HG03175 (cell line): ENCODE data around the gene ZMYM4.

Experiments used
- ATAC-seq: cut with Tn5 transposase; IDR thresholded peaks from one replicate; pipeline ENCODE4 v1.9.1; 2021; ENCODE audit warnings: mild to moderate bottlenecking, moderate library complexity; ENCODE audit not compliant: unreplicated experiment

Gene ZMYM4

GRCh38 chr1:35274197-35274596 is 5.7 kb downstream of the ZMYM4 start:
- ATAC-seq: no peak

GRCh38 chr1:35278886-35279554 is 10.5 kb downstream of the ZMYM4 start:
- no peak for ATAC-seq

- no peak for ATAC-seq
Observed at GRCh38 chr1:35279555-35279904, 11.0 kb downstream of the ZMYM4 start.

GRCh38 chr1:35280006-35280405 is 11.5 kb downstream of the ZMYM4 start:
- no peak for ATAC-seq

- no peak for ATAC-seq
Observed at GRCh38 chr1:35281565-35281964, 13.1 kb downstream of the ZMYM4 start.

GRCh38 chr1:35282172-35282571 is 13.7 kb downstream of the ZMYM4 start:
- no peak for ATAC-seq

- no peak for ATAC-seq
Observed at GRCh38 chr1:35284852-35285251, 16.3 kb downstream of the ZMYM4 start.

- no peak for ATAC-seq
Observed at GRCh38 chr1:35285771-35286606, 17.5 kb downstream of the ZMYM4 start.

GRCh38 chr1:35287807-35288640 is 19.5 kb downstream of the ZMYM4 start:
- ATAC-seq: no peak

GRCh38 chr1:35288761-35289160 is 20.3 kb downstream of the ZMYM4 start:
- no peak for ATAC-seq

- no peak for ATAC-seq
Observed at GRCh38 chr1:35290452-35290851, 21.9 kb downstream of the ZMYM4 start.

- ATAC-seq: no peak
Observed at GRCh38 chr1:35294809-35295208, 26.3 kb downstream of the ZMYM4 start.

GRCh38 chr1:35297886-35298285 is 29.4 kb downstream of the ZMYM4 start:
- ATAC-seq: no peak

- ATAC-seq: peak; percentile 49
Observed at GRCh38 chr1:35298464-35298863, 30.0 kb downstream of the ZMYM4 start.

- ATAC-seq: no peak
Observed at GRCh38 chr1:35300376-35300775, 31.9 kb downstream of the ZMYM4 start.

GRCh38 chr1:35301674-35302392 is 33.3 kb downstream of the ZMYM4 start:
- ATAC-seq: no peak

- no peak for ATAC-seq
Observed at GRCh38 chr1:35305383-35305782, 36.9 kb downstream of the ZMYM4 start.

- ATAC-seq: no peak
Observed at GRCh38 chr1:35315649-35316048, 47.1 kb downstream of the ZMYM4 start.

- no peak for ATAC-seq
Observed at GRCh38 chr1:35316264-35316663, 47.8 kb downstream of the ZMYM4 start.

- no peak for ATAC-seq
Observed at GRCh38 chr1:35319988-35320713, 51.6 kb downstream of the ZMYM4 start.
